Measurements from ENCODE around the gene ADD1.

Gene ADD1

GRCh38 chr4:2879026-2879425 is 35.4 kb downstream of the ADD1 start:
- TF ChIP-seq, protein P1, sequence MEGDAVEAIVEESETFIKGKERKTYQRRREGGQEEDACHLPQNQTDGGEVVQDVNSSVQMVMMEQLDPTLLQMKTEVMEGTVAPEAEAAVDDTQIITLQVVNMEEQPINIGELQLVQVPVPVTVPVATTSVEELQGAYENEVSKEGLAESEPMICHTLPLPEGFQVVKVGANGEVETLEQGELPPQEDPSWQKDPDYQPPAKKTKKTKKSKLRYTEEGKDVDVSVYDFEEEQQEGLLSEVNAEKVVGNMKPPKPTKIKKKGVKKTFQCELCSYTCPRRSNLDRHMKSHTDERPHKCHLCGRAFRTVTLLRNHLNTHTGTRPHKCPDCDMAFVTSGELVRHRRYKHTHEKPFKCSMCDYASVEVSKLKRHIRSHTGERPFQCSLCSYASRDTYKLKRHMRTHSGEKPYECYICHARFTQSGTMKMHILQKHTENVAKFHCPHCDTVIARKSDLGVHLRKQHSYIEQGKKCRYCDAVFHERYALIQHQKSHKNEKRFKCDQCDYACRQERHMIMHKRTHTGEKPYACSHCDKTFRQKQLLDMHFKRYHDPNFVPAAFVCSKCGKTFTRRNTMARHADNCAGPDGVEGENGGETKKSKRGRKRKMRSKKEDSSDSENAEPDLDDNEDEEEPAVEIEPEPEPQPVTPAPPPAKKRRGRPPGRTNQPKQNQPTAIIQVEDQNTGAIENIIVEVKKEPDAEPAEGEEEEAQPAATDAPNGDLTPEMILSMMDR (IDR thresholded peaks at IDR 0.05; ENCODE audit: control extremely low read depth, extremely low read depth, low read depth, missing control alignments), result no peak
- CTCF ChIA-PET, result interaction anchor here (0.9 to 1.6 kb wide), 4 partner anchors 10 to 30 kb away, joined by 3 to 4 read pairs (median 4); no protein-coding TSS in a partner anchor
- POLR2A ChIA-PET, result no interaction called here
- DNase-seq (ENCODE audit: extremely low spot score), result no peak

DNA sequence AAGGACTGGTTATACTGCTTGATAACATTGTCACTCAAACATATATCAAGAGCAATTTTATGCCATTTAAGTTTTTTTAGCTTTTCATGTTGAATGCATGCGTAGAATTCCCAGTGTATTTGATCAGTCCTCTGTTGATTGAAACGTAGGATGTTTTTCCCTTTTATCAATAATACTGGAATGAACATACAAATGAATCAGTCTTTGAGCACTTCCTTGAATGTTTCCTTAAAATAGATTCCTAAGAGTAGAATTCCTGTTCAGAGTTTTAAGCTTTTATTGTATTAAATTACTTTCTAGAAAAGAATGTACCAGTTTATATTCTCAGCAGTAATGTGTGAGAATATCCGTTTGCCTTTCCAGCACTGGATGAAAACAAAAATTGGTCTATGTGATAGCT is 37.8 kb downstream of the ADD1 start:
- POLR2A ChIA-PET, result no interaction called here
- TF ChIP-seq, protein P1 (IDR thresholded peaks at IDR 0.05; ENCODE audit: control extremely low read depth, extremely low read depth, low read depth, missing control alignments), result no peak
- no peak for DNase-seq (ENCODE audit: extremely low spot score)
- CTCF ChIA-PET, result interaction anchor here (0.8 to 1.5 kb wide), 4 partner anchors 10 to 118 kb away, joined by 3 to 5 read pairs (median 4); no protein-coding TSS in a partner anchor

GRCh38 chr4:2882341-2882740 is 38.7 kb downstream of the ADD1 start:
- POLR2A ChIA-PET, result no interaction called here
- DNase-seq (ENCODE audit: extremely low spot score), result no peak
- TF ChIP-seq, protein P1 (IDR thresholded peaks at IDR 0.05; ENCODE audit: control extremely low read depth, extremely low read depth, low read depth, missing control alignments), result no peak
- CTCF ChIA-PET, result interaction anchor here (1.0 kb wide), 3 partner anchors 9 to 119 kb away, joined by 3 to 4 read pairs (median 3); no protein-coding TSS in a partner anchor

- TF ChIP-seq, protein P1 (IDR thresholded peaks at IDR 0.05; ENCODE audit: control extremely low read depth, extremely low read depth, low read depth, missing control alignments), result no peak
- DNase-seq (ENCODE audit: extremely low spot score), result no peak
- ChIA-PET POLR2A (no interaction called here), CTCF (interaction anchor here (1.1 to 1.2 kb wide), 2 partner anchors 25 to 40 kb away, joined by 3 read pairs; no protein-coding TSS in a partner anchor)
Observed at GRCh38 chr4:2886161-2886560, 42.5 kb downstream of the ADD1 start.

GRCh38 chr4:2886622-2887021 is 43.0 kb downstream of the ADD1 start:
- CTCF ChIA-PET, result interaction anchor here (1.1 to 1.2 kb wide), 2 partner anchors 25 to 40 kb away, joined by 3 read pairs; no protein-coding TSS in a partner anchor
- TF ChIP-seq, protein P1 (IDR thresholded peaks at IDR 0.05; ENCODE audit: control extremely low read depth, extremely low read depth, low read depth, missing control alignments), result no peak
- POLR2A ChIA-PET, result no interaction called here
- no peak for DNase-seq (ENCODE audit: extremely low spot score)

- DNase-seq (ENCODE audit: extremely low spot score), result no peak
- POLR2A ChIA-PET, result no interaction called here
- TF ChIP-seq, protein P1 (IDR thresholded peaks at IDR 0.05; ENCODE audit: control extremely low read depth, extremely low read depth, low read depth, missing control alignments), result no peak
- CTCF ChIA-PET, result no interaction called here
Observed at GRCh38 chr4:2887343-2887742, 43.7 kb downstream of the ADD1 start.

All from GM10248 (cell line).